ENCODE data around the gene TMEM167A.

GRCh38 chr5:83072966-83073365, 4.2 kb downstream of the TMEM167A start:
- TF ChIP-seq CTCF (IDR thresholded peaks at IDR 0.05 in 8 of 11, conservative IDR thresholded peaks at IDR 0.05 in 3 of 11) (no peak), POLR2A (IDR thresholded peaks at IDR 0.05) (no peak), POLR2AphosphoS5 (IDR thresholded peaks at IDR 0.05) (no peak)

Data from spleen (tissue), 7 donors.